Panc1 (cell line): ENCODE measurements around the gene HOXA5. TPM values are rescaled to one million over a fixed set of nuclear protein-coding genes. Genes with fewer than 3 reads are reported as not detected.

Experiments
- ATAC-seq: fragments of 200-7000 bp; cut with Tn5 transposase; 2 replicates; pipeline ENCODE4 v1.9.1; 2020; ENCODE audit warnings: mild to moderate bottlenecking, moderate library complexity
- BruUV-seq: library from RNA; stranded (reverse); fragments of 400-500 nt; replicated peaks from 2 replicates; lab custom pipeline; 2021; lab: Mats Ljungman, UMichigan
- CTCF ChIA-PET: fragments of 300-600 bp; sonication (Branson Sonifier 250); formaldehyde crosslinking; loops from one replicate; lab custom pipeline; 2022; ENCODE audit warnings: antibody characterized with exemption; lab: Charles Lee
- POLR2A ChIA-PET: fragments of 300-600 bp; sonication (Branson Sonifier 250); formaldehyde crosslinking; loops from one replicate; lab custom pipeline; 2022; ENCODE audit warnings: antibody characterized with exemption; lab: Charles Lee
- DNase-seq: peaks from one replicate; pipeline ENCODE4 v3.0.0-alpha.2; 2010; ENCODE audit warnings: low read depth, low spot score
- H3K27ac ChIP-seq: 2 replicates; pipeline ENCODE4 v1.5.1; 2011; ENCODE audit warnings: mild to moderate bottlenecking, low read length, inconsistent platforms
- H3K27me3 ChIP-seq: fragments of 200-500 bp; sonication (Bioruptor generic); 2 replicates; pipeline ENCODE4 v1.6.0; 2014; ENCODE audit warnings: low read length, inconsistent platforms; ENCODE audit not compliant: control insufficient read depth, insufficient read depth
- H3K36me3 ChIP-seq: fragments of 200-500 bp; sonication (Bioruptor generic); 2 replicates; pipeline ENCODE4 v1.5.1; 2014; ENCODE audit warnings: inconsistent platforms, mild to moderate bottlenecking, low read length, moderate library complexity; ENCODE audit not compliant: control insufficient read depth, insufficient read depth
- H3K4me1 ChIP-seq: 2 replicates; pipeline ENCODE4 v1.5.1; 2011; ENCODE audit warnings: inconsistent platforms, mild to moderate bottlenecking, low read length, moderate library complexity; ENCODE audit not compliant: control insufficient read depth, insufficient read depth
- H3K4me3 ChIP-seq, 2 experiments: 2 replicates each; pipeline ENCODE4 v1.5.1; 2011 to 2012; ENCODE audit warnings: low read depth in 2 of 2, low read length in 2 of 2, mild to moderate bottlenecking in 2 of 2, inconsistent platforms in 1 of 2, moderate library complexity in 1 of 2
- H3K9me3 ChIP-seq: fragments of 200-500 bp; sonication (Bioruptor generic); 2 replicates; pipeline ENCODE4 v1.5.1; 2014; ENCODE audit warnings: low read depth, mild to moderate bottlenecking, inconsistent platforms, low read length, moderate library complexity; ENCODE audit not compliant: control insufficient read depth, insufficient read depth
- CTCF ChIP-seq: fragments of 450-650 bp; IDR thresholded peaks from 2 replicates; pipeline ENCODE4 v1.5.1; 2017; ENCODE audit warnings: mild to moderate bottlenecking
- POLR2AphosphoS5 ChIP-seq: IDR thresholded peaks from 2 replicates; pipeline ENCODE4 v1.6.1; 2012; ENCODE audit warnings: mild to moderate bottlenecking, low read depth, low read length, moderate library complexity
- REST ChIP-seq, 2 experiments: IDR thresholded peaks; 2 replicates each; pipeline ENCODE4 v1.6.1; 2011 to 2012; ENCODE audit warnings: low read depth in 2 of 2, control low read depth in 1 of 2, low read length in 1 of 2, mild to moderate bottlenecking in 1 of 2, moderate library complexity in 1 of 2; ENCODE audit not compliant: insufficient read depth in 1 of 2
- SIN3A ChIP-seq: IDR thresholded peaks from 2 replicates; pipeline ENCODE4 v1.6.1; 2012; ENCODE audit warnings: low read depth, mild to moderate bottlenecking, low read length, moderate library complexity, borderline replicate concordance; ENCODE audit not compliant: insufficient read depth
- TCF7L2 ChIP-seq: IDR thresholded peaks from 2 replicates; pipeline ENCODE4 v1.6.1; 2011; ENCODE audit warnings: mild to moderate bottlenecking, low read depth, low read length, inconsistent platforms
- in situ Hi-C: cut with HindIII; loops from 2 replicates; pipeline ENCODE4 v1.10.0; 2016; ENCODE audit warnings: low sequenced_read_pairs, low pct_unique_long_range_greater_than_20kb
- intact Hi-C: fragments of 100-400 bp; cut with micrococcal nuclease; formaldehyde crosslinking; loops from one replicate; pipeline ENCODE4 v1.10.0; 2022; ENCODE audit not compliant: unreplicated experiment
- total RNA-seq: library from RNA; stranded (reverse); gene quantifications from one replicate; pipeline ENCODE4 v1.2.1, GENCODE V29; 2021; ENCODE audit not compliant: unreplicated experiment

Gene HOXA5
- total RNA-seq, 1 experiment from 2014 or later, result 3.9 TPM

- H3K36me3 ChIP-seq, result no peaks in the 10 kb centered on the region; the same call in 1 of the 2 replicates
- ChIA-PET CTCF (interaction anchor here (0.6 kb wide), 2 partner anchors 65 to 300 kb away, joined by 3 to 8 read pairs; no protein-coding TSS in a partner anchor), POLR2A (no interaction called here)
- TF ChIP-seq CTCF, result no peak
- no peak for TF ChIP-seq TCF7L2
- TF ChIP-seq REST (IDR thresholded peaks at IDR 0.05; ENCODE audit: insufficient read depth in 1 of 2, low read depth in 2 of 2, low read length in 1 of 2), result no peak
- no peak for TF ChIP-seq SIN3A
- no peak for TF ChIP-seq POLR2AphosphoS5
- intact Hi-C loops, result no loop called here
- no peaks in the 10 kb centered on the region for H3K27me3 ChIP-seq
- in situ Hi-C loops, result no loop called here
- no peak for DNase-seq
- no peak for ATAC-seq
- BruUV-seq, result no TSS peak
- H3K4me3 ChIP-seq, result no peak within 1 kb of the TSS
- H3K27ac ChIP-seq, result peak within 1 kb of the TSS; percentile 45; the same call in 1 of the 2 replicates
- 0 out of 2 replicates have a peak, but pooled peaks cover 3% of the 10 kb centered on the region for H3K4me1 ChIP-seq
- no peaks in the 10 kb centered on the region for H3K9me3 ChIP-seq
Measured at GRCh38 chr7:27156508-27156898, 13.0 kb upstream of the HOXA5 start, which contains the start of gene HOXA7. Gene HOXA7 (minus strand): TSS chr7:27156675. CDS start chr7:27156545, 130 bp downstream.

GRCh38 chr7:27155816-27156507, 12.5 kb upstream of the HOXA5 start:
- no TSS peak for BruUV-seq
- H3K4me1 ChIP-seq, result 0 out of 2 replicates have a peak, but pooled peaks cover 3% of the 10 kb centered on the region
- intact Hi-C loops, result no loop called here

More at GRCh38 chr7:27155816-27156507, 12.5 kb upstream of the HOXA5 start:
- TF ChIP-seq REST (IDR thresholded peaks at IDR 0.05; ENCODE audit: insufficient read depth in 1 of 2, low read depth in 2 of 2, low read length in 1 of 2) (no peak), SIN3A (no peak), TCF7L2 (no peak), CTCF (no peak), POLR2AphosphoS5 (no peak)
- in situ Hi-C loops, result no loop called here
- no peaks in the 10 kb centered on the region for H3K27me3 ChIP-seq
- H3K9me3 ChIP-seq, result no peaks in the 10 kb centered on the region
- no peak overlapping the region for H3K27ac ChIP-seq
- ChIA-PET POLR2A (no interaction called here), CTCF (no interaction called here)
- H3K36me3 ChIP-seq, result no peaks in the 10 kb centered on the region; the same call in 1 of the 2 replicates
- ATAC-seq (no peak), DNase-seq (no peak)
- no peak overlapping the region for H3K4me3 ChIP-seq
